Sigmoid colon (tissue), 4 donors: Measurements from ENCODE around the gene SP7.

Experiments
- POLR2AphosphoS5 ChIP-seq, 4 donors: sonication (generic); formaldehyde crosslinking; IDR thresholded peaks; one replicate each; pipeline ENCODE4 v1.6.1; 2017; ENCODE audit warnings: antibody characterized with exemption in 4 of 4
- TF ChIP-seq, protein P1 (sequence below), 4 experiments: fragments of 450-650 bp in 3 of 4; fragments of 200-600 bp in 1 of 4; IDR thresholded peaks; one replicate each; pipeline ENCODE4 v1.5.1; 2016 to 2019; ENCODE audit warnings: antibody characterized with exemption in 4 of 4, mild to moderate bottlenecking in 3 of 4, moderate library complexity in 2 of 4

DNA sequence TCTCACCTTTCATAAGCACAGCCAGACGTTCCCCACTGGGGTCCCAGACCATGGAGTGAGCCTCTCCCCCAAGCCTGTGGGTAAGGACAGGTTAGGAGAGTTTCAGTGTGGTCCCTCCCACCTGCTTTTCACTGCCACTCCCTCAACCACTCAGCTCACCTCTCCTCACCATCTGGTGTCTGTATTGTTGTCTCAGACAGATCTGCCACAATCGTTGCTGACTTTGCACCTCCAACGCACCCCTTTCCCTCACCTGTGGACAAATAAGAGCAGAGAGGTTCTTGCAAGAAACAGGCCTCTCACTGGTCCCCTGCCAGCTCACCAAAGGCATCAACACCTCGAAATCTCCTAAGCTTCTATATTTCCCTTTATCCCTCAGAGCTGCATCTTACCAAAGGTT, 27.9 kb downstream of the SP7 start:
- TF ChIP-seq, protein P1, sequence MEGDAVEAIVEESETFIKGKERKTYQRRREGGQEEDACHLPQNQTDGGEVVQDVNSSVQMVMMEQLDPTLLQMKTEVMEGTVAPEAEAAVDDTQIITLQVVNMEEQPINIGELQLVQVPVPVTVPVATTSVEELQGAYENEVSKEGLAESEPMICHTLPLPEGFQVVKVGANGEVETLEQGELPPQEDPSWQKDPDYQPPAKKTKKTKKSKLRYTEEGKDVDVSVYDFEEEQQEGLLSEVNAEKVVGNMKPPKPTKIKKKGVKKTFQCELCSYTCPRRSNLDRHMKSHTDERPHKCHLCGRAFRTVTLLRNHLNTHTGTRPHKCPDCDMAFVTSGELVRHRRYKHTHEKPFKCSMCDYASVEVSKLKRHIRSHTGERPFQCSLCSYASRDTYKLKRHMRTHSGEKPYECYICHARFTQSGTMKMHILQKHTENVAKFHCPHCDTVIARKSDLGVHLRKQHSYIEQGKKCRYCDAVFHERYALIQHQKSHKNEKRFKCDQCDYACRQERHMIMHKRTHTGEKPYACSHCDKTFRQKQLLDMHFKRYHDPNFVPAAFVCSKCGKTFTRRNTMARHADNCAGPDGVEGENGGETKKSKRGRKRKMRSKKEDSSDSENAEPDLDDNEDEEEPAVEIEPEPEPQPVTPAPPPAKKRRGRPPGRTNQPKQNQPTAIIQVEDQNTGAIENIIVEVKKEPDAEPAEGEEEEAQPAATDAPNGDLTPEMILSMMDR (IDR thresholded peaks at IDR 0.05), result no peak
- no peak for TF ChIP-seq POLR2AphosphoS5 (IDR thresholded peaks at IDR 0.05)
